HepG2 (cell line): ENCODE results near the gene SCN4B. TPM values are rescaled to one million over a fixed set of nuclear protein-coding genes. Genes with fewer than 3 reads are reported as not detected.

Experiments
- HCFC1 ChIP-seq: fragments of 150-350 bp; IDR thresholded peaks from 2 replicates; pipeline ENCODE4 v1.6.1; 2014; ENCODE audit warnings: low read depth, low read length
- KLF16 ChIP-seq, 2 experiments: sonication (generic) in 1 of 2; formaldehyde crosslinking in 1 of 2; IDR thresholded peaks; 2 replicates each; pipeline versions ENCODE4 v1.6.1 to v1.8.0; 2016 to 2023; ENCODE audit warnings: missing genetic modification reagents in 2 of 2, missing compliant biosample characterization in 1 of 2
- NBN ChIP-seq: fragments of 450-650 bp; conservative IDR thresholded peaks from 2 replicates; pipeline ENCODE4 v1.6.1; 2017
- POGZ ChIP-seq: sonication (generic); formaldehyde crosslinking; IDR thresholded peaks from 2 replicates; pipeline ENCODE4 v1.4.0; 2020; ENCODE audit warnings: mild to moderate bottlenecking, missing genetic modification reagents
- REPIN1 ChIP-seq: sonication (generic); formaldehyde crosslinking; IDR thresholded peaks from 2 replicates; pipeline ENCODE4 v1.8.0; 2022; ENCODE audit warnings: missing genetic modification reagents, low read depth, mild to moderate bottlenecking, borderline replicate concordance
- USF2 ChIP-seq, 2 experiments: sonication (generic) in 1 of 2; formaldehyde crosslinking in 1 of 2; IDR thresholded peaks; 2 replicates each; pipeline versions ENCODE4 v1.5.1 to v1.6.1; 2011 to 2020; ENCODE audit warnings: borderline replicate concordance in 1 of 2, low read depth in 1 of 2, low read length in 1 of 2, mild to moderate bottlenecking in 1 of 2, missing genetic modification reagents in 1 of 2, moderate library complexity in 1 of 2
- ZBTB2 ChIP-seq: sonication (generic); formaldehyde crosslinking; IDR thresholded peaks from 2 replicates; pipeline ENCODE4 v1.8.0; 2022; ENCODE audit warnings: low read depth, missing genetic modification reagents
- ZMYM3 ChIP-seq: sonication (generic); formaldehyde crosslinking; IDR thresholded peaks from 2 replicates; pipeline ENCODE4 v1.5.1; 2020; ENCODE audit warnings: mild to moderate bottlenecking, missing genetic modification reagents
- ZNF292 ChIP-seq: sonication (generic); formaldehyde crosslinking; IDR thresholded peaks from 2 replicates; pipeline ENCODE4 v1.8.1; 2022; ENCODE audit warnings: mild to moderate bottlenecking, low read depth, missing genetic modification reagents, borderline replicate concordance
- ZNF362 ChIP-seq: sonication (generic); formaldehyde crosslinking; IDR thresholded peaks from 2 replicates; pipeline ENCODE4 v1.4.0; 2020; ENCODE audit warnings: missing genetic modification reagents, mild to moderate bottlenecking, borderline replicate concordance
- ZNF563 ChIP-seq: sonication (generic); formaldehyde crosslinking; IDR thresholded peaks from 2 replicates; pipeline ENCODE4 v1.8.0; 2022; ENCODE audit warnings: mild to moderate bottlenecking, moderate library complexity, missing genetic modification reagents
- polyA plus RNA-seq, 8 experiments: library from polyadenylated mRNA; depleted of rRNA in 3 of 8; stranded (reverse) in 7 of 8; unstranded in 1 of 8; fragments of >200 nt; fragmentation: Illumina TruSeq in 4 of 8; extraction: Trizol in 4 of 8; gene quantifications; 2 replicates each; pipeline versions ENCODE4 v1.2.1 to v1.2.3, GENCODE V29; 2011 to 2016; ENCODE audit warnings: low read depth in 4 of 8, missing spikeins in 1 of 8, mixed read lengths in 1 of 8; ENCODE audit not compliant: insufficient read depth in 1 of 8
- total RNA-seq, 5 experiments: library from RNA; depleted of rRNA; stranded (reverse); fragments of >200 nt; fragmentation: Illumina TruSeq; extraction: Trizol; gene quantifications; 2 replicates each; pipeline ENCODE4 v1.2.3, GENCODE V29; 2016; ENCODE audit warnings: low read depth in 1 of 5
- TF ChIP-seq, protein P1 (sequence below): sonication (generic); formaldehyde crosslinking; IDR thresholded peaks from 2 replicates; pipeline ENCODE4 v1.4.0; 2020; ENCODE audit warnings: low read depth, missing genetic modification reagents
- TF ChIP-seq, protein P2 (sequence below): IDR thresholded peaks from 2 replicates; pipeline ENCODE4 v1.6.1; 2016; ENCODE audit warnings: missing compliant biosample characterization, missing genetic modification reagents, borderline replicate concordance
- TF ChIP-seq, protein P3 (sequence below): sonication (generic); formaldehyde crosslinking; IDR thresholded peaks from 2 replicates; pipeline ENCODE4 v1.4.0; 2020; ENCODE audit warnings: missing genetic modification reagents

SCN4B gene
- total and polyA plus RNA-seq, 2 of the 13 experiments (the other 11 are each of a cell fraction or from before 2014, with no cell fraction given) = 0.04 to 0.29 TPM

GRCh38 chr11:118092907-118093571 lies 59.6 kb downstream of the SCN4B start (continued):
- no peak for TF ChIP-seq ZNF362 (CRISPR knock-in tag)
- TF ChIP-seq, protein P1, sequence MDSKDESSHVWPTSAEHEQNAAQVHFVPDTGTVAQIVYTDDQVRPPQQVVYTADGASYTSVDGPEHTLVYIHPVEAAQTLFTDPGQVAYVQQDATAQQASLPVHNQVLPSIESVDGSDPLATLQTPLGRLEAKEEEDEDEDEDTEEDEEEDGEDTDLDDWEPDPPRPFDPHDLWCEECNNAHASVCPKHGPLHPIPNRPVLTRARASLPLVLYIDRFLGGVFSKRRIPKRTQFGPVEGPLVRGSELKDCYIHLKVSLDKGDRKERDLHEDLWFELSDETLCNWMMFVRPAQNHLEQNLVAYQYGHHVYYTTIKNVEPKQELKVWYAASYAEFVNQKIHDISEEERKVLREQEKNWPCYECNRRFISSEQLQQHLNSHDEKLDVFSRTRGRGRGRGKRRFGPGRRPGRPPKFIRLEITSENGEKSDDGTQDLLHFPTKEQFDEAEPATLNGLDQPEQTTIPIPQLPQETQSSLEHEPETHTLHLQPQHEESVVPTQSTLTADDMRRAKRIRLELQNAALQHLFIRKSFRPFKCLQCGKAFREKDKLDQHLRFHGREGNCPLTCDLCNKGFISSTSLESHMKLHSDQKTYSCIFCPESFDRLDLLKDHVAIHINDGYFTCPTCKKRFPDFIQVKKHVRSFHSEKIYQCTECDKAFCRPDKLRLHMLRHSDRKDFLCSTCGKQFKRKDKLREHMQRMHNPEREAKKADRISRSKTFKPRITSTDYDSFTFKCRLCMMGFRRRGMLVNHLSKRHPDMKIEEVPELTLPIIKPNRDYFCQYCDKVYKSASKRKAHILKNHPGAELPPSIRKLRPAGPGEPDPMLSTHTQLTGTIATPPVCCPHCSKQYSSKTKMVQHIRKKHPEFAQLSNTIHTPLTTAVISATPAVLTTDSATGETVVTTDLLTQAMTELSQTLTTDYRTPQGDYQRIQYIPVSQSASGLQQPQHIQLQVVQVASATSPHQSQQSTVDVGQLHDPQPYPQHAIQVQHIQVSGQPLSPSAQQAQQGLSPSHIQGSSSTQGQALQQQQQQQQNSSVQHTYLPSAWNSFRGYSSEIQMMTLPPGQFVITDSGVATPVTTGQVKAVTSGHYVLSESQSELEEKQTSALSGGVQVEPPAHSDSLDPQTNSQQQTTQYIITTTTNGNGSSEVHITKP (CRISPR knock-in tag) = no peak
- peak; percentile 52 for TF ChIP-seq ZMYM3
- TF ChIP-seq, protein P2, sequence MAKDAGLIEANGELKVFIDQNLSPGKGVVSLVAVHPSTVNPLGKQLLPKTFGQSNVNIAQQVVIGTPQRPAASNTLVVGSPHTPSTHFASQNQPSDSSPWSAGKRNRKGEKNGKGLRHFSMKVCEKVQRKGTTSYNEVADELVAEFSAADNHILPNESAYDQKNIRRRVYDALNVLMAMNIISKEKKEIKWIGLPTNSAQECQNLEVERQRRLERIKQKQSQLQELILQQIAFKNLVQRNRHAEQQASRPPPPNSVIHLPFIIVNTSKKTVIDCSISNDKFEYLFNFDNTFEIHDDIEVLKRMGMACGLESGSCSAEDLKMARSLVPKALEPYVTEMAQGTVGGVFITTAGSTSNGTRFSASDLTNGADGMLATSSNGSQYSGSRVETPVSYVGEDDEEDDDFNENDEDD (CRISPR knock-in tag) = no peak
- TF ChIP-seq USF2 (IDR thresholded peaks at IDR 0.05; ENCODE audit: low read depth, low read length) = no peak
- TF ChIP-seq USF2 (CRISPR knock-in tag; IDR thresholded peaks at IDR 0.05; ENCODE audit: borderline replicate concordance) = no peak
- TF ChIP-seq ZNF563 (CRISPR knock-in tag) = no peak
- TF ChIP-seq ZBTB2 (CRISPR knock-in tag) = no peak
- TF ChIP-seq KLF16 (CRISPR knock-in tag; IDR thresholded peaks at IDR 0.05) = no peak
- TF ChIP-seq ZNF292 = no peak
- TF ChIP-seq REPIN1 (CRISPR knock-in tag) = no peak
- no peak for TF ChIP-seq POGZ (CRISPR knock-in tag)
- no peak for TF ChIP-seq NBN
- no peak for TF ChIP-seq HCFC1
- TF ChIP-seq, protein P3, sequence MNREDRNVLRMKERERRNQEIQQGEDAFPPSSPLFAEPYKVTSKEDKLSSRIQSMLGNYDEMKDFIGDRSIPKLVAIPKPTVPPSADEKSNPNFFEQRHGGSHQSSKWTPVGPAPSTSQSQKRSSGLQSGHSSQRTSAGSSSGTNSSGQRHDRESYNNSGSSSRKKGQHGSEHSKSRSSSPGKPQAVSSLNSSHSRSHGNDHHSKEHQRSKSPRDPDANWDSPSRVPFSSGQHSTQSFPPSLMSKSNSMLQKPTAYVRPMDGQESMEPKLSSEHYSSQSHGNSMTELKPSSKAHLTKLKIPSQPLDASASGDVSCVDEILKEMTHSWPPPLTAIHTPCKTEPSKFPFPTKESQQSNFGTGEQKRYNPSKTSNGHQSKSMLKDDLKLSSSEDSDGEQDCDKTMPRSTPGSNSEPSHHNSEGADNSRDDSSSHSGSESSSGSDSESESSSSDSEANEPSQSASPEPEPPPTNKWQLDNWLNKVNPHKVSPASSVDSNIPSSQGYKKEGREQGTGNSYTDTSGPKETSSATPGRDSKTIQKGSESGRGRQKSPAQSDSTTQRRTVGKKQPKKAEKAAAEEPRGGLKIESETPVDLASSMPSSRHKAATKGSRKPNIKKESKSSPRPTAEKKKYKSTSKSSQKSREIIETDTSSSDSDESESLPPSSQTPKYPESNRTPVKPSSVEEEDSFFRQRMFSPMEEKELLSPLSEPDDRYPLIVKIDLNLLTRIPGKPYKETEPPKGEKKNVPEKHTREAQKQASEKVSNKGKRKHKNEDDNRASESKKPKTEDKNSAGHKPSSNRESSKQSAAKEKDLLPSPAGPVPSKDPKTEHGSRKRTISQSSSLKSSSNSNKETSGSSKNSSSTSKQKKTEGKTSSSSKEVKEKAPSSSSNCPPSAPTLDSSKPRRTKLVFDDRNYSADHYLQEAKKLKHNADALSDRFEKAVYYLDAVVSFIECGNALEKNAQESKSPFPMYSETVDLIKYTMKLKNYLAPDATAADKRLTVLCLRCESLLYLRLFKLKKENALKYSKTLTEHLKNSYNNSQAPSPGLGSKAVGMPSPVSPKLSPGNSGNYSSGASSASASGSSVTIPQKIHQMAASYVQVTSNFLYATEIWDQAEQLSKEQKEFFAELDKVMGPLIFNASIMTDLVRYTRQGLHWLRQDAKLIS = no peak
